ENCODE data around the gene SOWAHC.

DNA sequence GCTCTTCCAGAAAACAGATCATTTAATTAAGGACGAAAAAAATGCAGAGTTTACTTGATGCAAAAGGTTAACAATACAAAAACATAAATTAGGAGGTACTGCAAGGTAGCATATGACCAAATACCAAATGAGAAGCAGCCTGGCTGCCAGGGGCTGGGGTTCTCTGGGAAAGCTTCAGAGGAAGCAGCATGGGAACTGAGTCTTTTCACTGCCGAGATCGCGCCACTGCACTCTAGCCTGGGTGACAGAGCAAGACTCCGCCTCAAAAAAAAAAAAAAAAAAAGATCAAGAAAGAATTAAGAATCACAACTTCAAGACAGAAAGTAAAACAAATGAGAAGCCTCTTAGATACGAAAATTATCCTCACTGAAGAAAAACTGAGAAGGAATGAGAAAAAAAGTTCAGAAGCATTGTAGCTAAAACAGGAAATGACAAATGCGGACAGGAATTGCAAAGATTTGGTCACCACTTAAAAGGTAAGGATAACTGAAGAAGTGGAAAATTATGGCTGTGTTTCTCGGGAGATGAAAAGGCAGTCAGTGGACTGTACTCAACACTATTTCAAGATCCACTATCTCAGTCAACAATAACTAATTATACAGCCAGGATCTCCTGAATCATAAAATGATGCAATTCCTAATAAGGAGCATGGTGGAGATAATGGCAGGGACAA, 4.7 kb upstream of the SOWAHC start:
- TF ChIP-seq POLR2A (IDR thresholded peaks at IDR 0.05; ENCODE audit: extremely low read depth, insufficient read length), result no peak
- TF ChIP-seq, protein P1, sequence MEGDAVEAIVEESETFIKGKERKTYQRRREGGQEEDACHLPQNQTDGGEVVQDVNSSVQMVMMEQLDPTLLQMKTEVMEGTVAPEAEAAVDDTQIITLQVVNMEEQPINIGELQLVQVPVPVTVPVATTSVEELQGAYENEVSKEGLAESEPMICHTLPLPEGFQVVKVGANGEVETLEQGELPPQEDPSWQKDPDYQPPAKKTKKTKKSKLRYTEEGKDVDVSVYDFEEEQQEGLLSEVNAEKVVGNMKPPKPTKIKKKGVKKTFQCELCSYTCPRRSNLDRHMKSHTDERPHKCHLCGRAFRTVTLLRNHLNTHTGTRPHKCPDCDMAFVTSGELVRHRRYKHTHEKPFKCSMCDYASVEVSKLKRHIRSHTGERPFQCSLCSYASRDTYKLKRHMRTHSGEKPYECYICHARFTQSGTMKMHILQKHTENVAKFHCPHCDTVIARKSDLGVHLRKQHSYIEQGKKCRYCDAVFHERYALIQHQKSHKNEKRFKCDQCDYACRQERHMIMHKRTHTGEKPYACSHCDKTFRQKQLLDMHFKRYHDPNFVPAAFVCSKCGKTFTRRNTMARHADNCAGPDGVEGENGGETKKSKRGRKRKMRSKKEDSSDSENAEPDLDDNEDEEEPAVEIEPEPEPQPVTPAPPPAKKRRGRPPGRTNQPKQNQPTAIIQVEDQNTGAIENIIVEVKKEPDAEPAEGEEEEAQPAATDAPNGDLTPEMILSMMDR (IDR thresholded peaks at IDR 0.05; ENCODE audit: low read depth, low read length), result no peak
- TF ChIP-seq, protein P2, sequence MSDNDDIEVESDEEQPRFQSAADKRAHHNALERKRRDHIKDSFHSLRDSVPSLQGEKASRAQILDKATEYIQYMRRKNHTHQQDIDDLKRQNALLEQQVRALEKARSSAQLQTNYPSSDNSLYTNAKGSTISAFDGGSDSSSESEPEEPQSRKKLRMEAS (IDR thresholded peaks at IDR 0.05; ENCODE audit: low read depth, low read length), result no peak
- no peak for TF ChIP-seq MYC (IDR thresholded peaks at IDR 0.05; ENCODE audit: low read depth, low read length)

Measured in NB4 (cell line).